Suprapubic skin (tissue), 4 donors: ENCODE data around the gene CEACAM16. TPM values are rescaled to one million over a fixed set of nuclear protein-coding genes. Genes with fewer than 3 reads are reported as not detected.
"Not testable (repeated sequence)": the region's sequence is repeated elsewhere in the genome, so short reads cannot be mapped to it uniquely, and the experiment has no call there.

Experiments used
- DNase-seq, 2 donors: peaks; one replicate each; pipeline ENCODE4 v3.0.0-alpha.2; 2019; ENCODE audit warnings: low spot score in 2 of 2
- H3K27ac ChIP-seq: fragments of 200-600 bp; sonication (generic); one replicate; pipeline ENCODE4 v1.5.1; 2019
- H3K27me3 ChIP-seq: fragments of 200-600 bp; sonication (generic); one replicate; pipeline ENCODE4 v1.5.1; 2019
- H3K36me3 ChIP-seq: fragments of 200-600 bp; sonication (generic); one replicate; pipeline ENCODE4 v1.5.1; 2019
- H3K4me1 ChIP-seq: fragments of 200-600 bp; sonication (generic); one replicate; pipeline ENCODE4 v1.5.1; 2019
- H3K4me3 ChIP-seq: fragments of 200-600 bp; sonication (generic); one replicate; pipeline ENCODE4 v1.5.1; 2019; ENCODE audit warnings: mild to moderate bottlenecking
- H3K9me3 ChIP-seq: fragments of 200-600 bp; sonication (generic); one replicate; pipeline ENCODE4 v1.5.1; 2019
- CTCF ChIP-seq, 2 donors: fragments of 200-600 bp in 1 of 2; fragments of 450-650 bp in 1 of 2; sonication (generic) in 1 of 2; IDR thresholded peaks; one replicate each; pipeline ENCODE4 v1.5.1; 2016 to 2019; ENCODE audit warnings: antibody characterized with exemption in 2 of 2, mild to moderate bottlenecking in 1 of 2, moderate library complexity in 1 of 2
- EP300 ChIP-seq: sonication (generic); formaldehyde crosslinking; IDR thresholded peaks from one replicate; pipeline ENCODE4 v1.6.1; 2017; ENCODE audit warnings: antibody characterized with exemption
- POLR2A ChIP-seq, 2 donors: fragments of 450-650 bp; IDR thresholded peaks; one replicate each; pipeline ENCODE4 v1.6.1; 2017; ENCODE audit warnings: antibody characterized with exemption in 2 of 2, mild to moderate bottlenecking in 2 of 2, moderate library complexity in 2 of 2
- POLR2AphosphoS5 ChIP-seq, 3 donors: sonication (generic); formaldehyde crosslinking; IDR thresholded peaks; one replicate each; pipeline ENCODE4 v1.6.1; 2017; ENCODE audit warnings: antibody characterized with exemption in 3 of 3
- WGBS: methylation state at CpG from one replicate; pipeline ENCODE4 v1.1.5; 2018; 5-methylcytosine and 5-hydroxymethylcytosine counted together
- total RNA-seq, 4 donors: library from RNA; depleted of rRNA; stranded (reverse); fragments of >200 nt; gene quantifications; one replicate each; pipeline ENCODE4 v1.1.0, GENCODE V29; 2016

Gene CEACAM16
- total RNA-seq, 4 donors from 2014 or later, result not detected

GRCh38 chr19:44712864-44713515 is 14.0 kb downstream of the CEACAM16 start:
- no peak overlapping the region for H3K4me3 ChIP-seq
- TF ChIP-seq EP300 (no peak), CTCF (IDR thresholded peaks at IDR 0.05) (no peak), POLR2A (IDR thresholded peaks at IDR 0.05) (no peak), POLR2AphosphoS5 (IDR thresholded peaks at IDR 0.05) (no peak)
- no peaks in the 10 kb centered on the region for H3K27me3 ChIP-seq
- no peaks in the 10 kb centered on the region for H3K4me1 ChIP-seq
- 68% methylated on average over 4 of the region's 4 CpGs for WGBS
- H3K9me3 ChIP-seq, result no peaks in the 10 kb centered on the region
- DNase-seq, result no peak
- H3K36me3 ChIP-seq, result no peaks in the 10 kb centered on the region
- no peak overlapping the region for H3K27ac ChIP-seq

GRCh38 chr19:44714597-44715169 is 15.7 kb downstream of the CEACAM16 start:
- Histone ChIP-seq H3K27me3 (no peaks in the 10 kb centered on the region), H3K27ac (no peak overlapping the region), H3K4me3 (no peak overlapping the region), H3K36me3 (no peaks in the 10 kb centered on the region), H3K4me1 (peaks cover 8% of the 10 kb centered on the region), H3K9me3 (no peaks in the 10 kb centered on the region)
- no peak for TF ChIP-seq POLR2A (IDR thresholded peaks at IDR 0.05)
- 66% methylated on average over 2 of the region's 2 CpGs for WGBS
- no peak for DNase-seq

- Histone ChIP-seq H3K4me1 (peaks cover 14% of the 10 kb centered on the region), H3K36me3 (no peaks in the 10 kb centered on the region), H3K27ac (peak overlapping the region; percentile 68), H3K9me3 (no peaks in the 10 kb centered on the region), H3K4me3 (no peak overlapping the region), H3K27me3 (no peaks in the 10 kb centered on the region)
- WGBS, result 83% methylated on average over 6 of the region's 6 CpGs
- no peak for DNase-seq
- TF ChIP-seq POLR2A (IDR thresholded peaks at IDR 0.05) (no peak), POLR2AphosphoS5 (IDR thresholded peaks at IDR 0.05) (no peak), EP300 (no peak), CTCF (IDR thresholded peaks at IDR 0.05) (no peak)
Measured at GRCh38 chr19:44717603-44718002, 18.7 kb downstream of the CEACAM16 start.

- H3K9me3 ChIP-seq, result no peaks in the 10 kb centered on the region
- H3K4me1 ChIP-seq, result peaks cover 24% of the 10 kb centered on the region
- no peak overlapping the region for H3K4me3 ChIP-seq
- no peaks in the 10 kb centered on the region for H3K27me3 ChIP-seq
- DNase-seq, result no peak
- H3K36me3 ChIP-seq, result no peaks in the 10 kb centered on the region
- TF ChIP-seq EP300, result no peak
- TF ChIP-seq CTCF (IDR thresholded peaks at IDR 0.05), result no peak
- TF ChIP-seq POLR2AphosphoS5 (IDR thresholded peaks at IDR 0.05), result no peak
- peak overlapping the region; percentile 68 for H3K27ac ChIP-seq
- 50% methylated on average over 11 of the region's 11 CpGs for WGBS
Measured at GRCh38 chr19:44718441-44719261, 19.7 kb downstream of the CEACAM16 start.

GRCh38 chr19:44719262-44719701 is 20.3 kb downstream of the CEACAM16 start:
- 79% methylated on average over 8 of the region's 8 CpGs for WGBS
- no peaks in the 10 kb centered on the region for H3K9me3 ChIP-seq
- no peaks in the 10 kb centered on the region for H3K27me3 ChIP-seq
- peaks cover 31% of the 10 kb centered on the region for H3K4me1 ChIP-seq
- no peak for DNase-seq
- H3K27ac ChIP-seq, result no peak overlapping the region
- H3K36me3 ChIP-seq, result no peaks in the 10 kb centered on the region
- TF ChIP-seq EP300 (no peak), CTCF (IDR thresholded peaks at IDR 0.05) (no peak), POLR2AphosphoS5 (IDR thresholded peaks at IDR 0.05) (no peak), POLR2A (IDR thresholded peaks at IDR 0.05) (no peak)
- H3K4me3 ChIP-seq, result no peak overlapping the region

- not testable (repeated sequence) for DNase-seq, H3K36me3 ChIP-seq, H3K27ac ChIP-seq, H3K9me3 ChIP-seq, H3K27me3 ChIP-seq, H3K4me3 ChIP-seq
- H3K4me1 ChIP-seq, result peaks cover 42% of the 10 kb centered on the region
- WGBS, result 93% methylated on average over 9 of the region's 9 CpGs
Measured at GRCh38 chr19:44720396-44720795, 21.4 kb downstream of the CEACAM16 start.
